GM21528 (cell line): Measurements from ENCODE around the gene TCEAL2.
"Not testable (repeated sequence)": the region's sequence is repeated elsewhere in the genome, so short reads cannot be mapped to it uniquely, and the experiment has no call there.

Experiments
- ATAC-seq: cut with Tn5 transposase; IDR thresholded peaks from one replicate; pipeline ENCODE4 v1.9.1; 2021; ENCODE audit warnings: mild to moderate bottlenecking, moderate library complexity; ENCODE audit not compliant: unreplicated experiment, low FRiP score

Gene TCEAL2

GRCh38 chrX:102125436-102125835 is at the start of gene TCEAL2:
Gene TCEAL2, plus strand, starts transcription at chrX:102125679. Its CDS starts 1,152 bp downstream, at chrX:102126831.
- not testable (repeated sequence) for ATAC-seq

- no peak for ATAC-seq
These were observed 48.1 kb upstream of the TCEAL2 start for GRCh38 chrX:102077426-102077825.

- no peak for ATAC-seq
These were observed 39.8 kb upstream of the TCEAL2 start for GRCh38 chrX:102085706-102086105.

GRCh38 chrX:102113367-102113766 is 12.1 kb upstream of the TCEAL2 start:
- ATAC-seq, result no peak

- ATAC-seq, result no peak
These were observed 9.7 kb upstream of the TCEAL2 start for GRCh38 chrX:102115748-102116147.

GRCh38 chrX:102125014-102125413 is 465 bp upstream of the TCEAL2 start:
- ATAC-seq, result not testable (repeated sequence)

GRCh38 chrX:102126080-102126818 is 770 bp downstream of the TCEAL2 start:
- not testable (repeated sequence) for ATAC-seq

- ATAC-seq, result no peak
These were observed 1.4 kb downstream of the TCEAL2 start for GRCh38 chrX:102126863-102127262.

- ATAC-seq, result no peak
These were observed 4.0 kb downstream of the TCEAL2 start for GRCh38 chrX:102129473-102129872.

GRCh38 chrX:102138064-102138463 is 12.6 kb downstream of the TCEAL2 start:
- ATAC-seq, result no peak

GRCh38 chrX:102140876-102141275 is 15.4 kb downstream of the TCEAL2 start:
- ATAC-seq, result not testable (repeated sequence)

- ATAC-seq, result not testable (repeated sequence)
These were observed 16.2 kb downstream of the TCEAL2 start for GRCh38 chrX:102141631-102142030.

GRCh38 chrX:102142274-102142673 is 16.8 kb downstream of the TCEAL2 start, which contains the start of gene TCEAL6:
Gene TCEAL6, minus strand, starts transcription at chrX:102142481.
- not testable (repeated sequence) for ATAC-seq

GRCh38 chrX:102154218-102154860 is 28.9 kb downstream of the TCEAL2 start:
- ATAC-seq, result no peak

GRCh38 chrX:102154900-102155805 is 29.7 kb downstream of the TCEAL2 start:
- no peak for ATAC-seq

- no peak for ATAC-seq
These were observed 30.3 kb downstream of the TCEAL2 start, which contains the start of gene BEX5 for GRCh38 chrX:102155806-102156179. Gene BEX5, minus strand, starts transcription at chrX:102155977. Its CDS starts 1,712 bp downstream, at chrX:102154265.
